Measurements from ENCODE around the gene BCL11B. TPM values are rescaled to one million over a fixed set of nuclear protein-coding genes. Genes with fewer than 3 reads are reported as not detected.

The BCL11B gene
- total RNA-seq, 1 donor from 2014 or later, result 0.16 TPM

DNA sequence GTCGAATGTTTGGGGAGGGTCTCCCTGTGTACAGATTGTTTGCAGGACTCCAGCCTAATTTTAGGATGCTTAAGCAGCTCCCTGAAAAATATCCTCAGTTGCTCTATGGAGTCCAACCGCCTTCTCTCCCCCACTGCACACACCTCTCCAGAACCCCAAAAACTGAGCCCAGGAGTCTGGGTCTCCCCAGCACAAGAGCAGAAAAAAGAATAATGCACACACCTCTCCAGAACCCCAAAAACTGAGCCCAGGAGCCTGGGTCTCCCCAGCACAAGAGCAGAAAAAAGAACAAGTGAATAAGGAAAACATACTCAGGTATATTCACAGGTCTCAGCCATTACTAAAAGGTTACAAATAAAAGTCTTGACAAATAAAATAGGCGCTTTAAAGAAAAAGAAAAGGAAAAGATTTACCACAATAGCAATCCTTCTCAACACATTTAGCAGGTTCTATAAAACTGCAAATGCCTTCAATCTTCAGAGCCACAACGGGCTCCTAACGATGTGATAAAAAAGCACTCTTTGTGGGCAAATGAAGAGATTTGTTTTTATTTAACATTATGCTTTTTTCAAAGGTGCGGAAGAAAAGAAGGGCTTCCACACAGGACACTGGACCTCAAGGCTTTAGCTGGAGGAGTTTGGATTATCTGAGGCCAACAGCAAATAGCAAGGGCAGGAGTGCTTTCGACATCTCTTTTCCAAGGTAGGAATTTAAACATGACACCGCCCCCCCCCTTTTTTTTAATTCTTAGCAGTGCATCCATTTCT lies 8.2 kb downstream of the BCL11B start:
- Mint-ChIP-seq H3K9me3 (ENCODE audit: unreplicated experiment) (no peaks in the 10 kb centered on the region), H3K4me3 (ENCODE audit: unreplicated experiment) (no peak overlapping the region), H3K36me3 (ENCODE audit: unreplicated experiment) (no peaks in the 10 kb centered on the region), H3K4me1 (ENCODE audit: unreplicated experiment) (peaks cover 10% of the 10 kb centered on the region), H3K27me3 (ENCODE audit: unreplicated experiment) (peaks cover 91% of the 10 kb centered on the region), H3K27ac (ENCODE audit: unreplicated experiment) (no peak overlapping the region)
- TF ChIP-seq, protein P1, sequence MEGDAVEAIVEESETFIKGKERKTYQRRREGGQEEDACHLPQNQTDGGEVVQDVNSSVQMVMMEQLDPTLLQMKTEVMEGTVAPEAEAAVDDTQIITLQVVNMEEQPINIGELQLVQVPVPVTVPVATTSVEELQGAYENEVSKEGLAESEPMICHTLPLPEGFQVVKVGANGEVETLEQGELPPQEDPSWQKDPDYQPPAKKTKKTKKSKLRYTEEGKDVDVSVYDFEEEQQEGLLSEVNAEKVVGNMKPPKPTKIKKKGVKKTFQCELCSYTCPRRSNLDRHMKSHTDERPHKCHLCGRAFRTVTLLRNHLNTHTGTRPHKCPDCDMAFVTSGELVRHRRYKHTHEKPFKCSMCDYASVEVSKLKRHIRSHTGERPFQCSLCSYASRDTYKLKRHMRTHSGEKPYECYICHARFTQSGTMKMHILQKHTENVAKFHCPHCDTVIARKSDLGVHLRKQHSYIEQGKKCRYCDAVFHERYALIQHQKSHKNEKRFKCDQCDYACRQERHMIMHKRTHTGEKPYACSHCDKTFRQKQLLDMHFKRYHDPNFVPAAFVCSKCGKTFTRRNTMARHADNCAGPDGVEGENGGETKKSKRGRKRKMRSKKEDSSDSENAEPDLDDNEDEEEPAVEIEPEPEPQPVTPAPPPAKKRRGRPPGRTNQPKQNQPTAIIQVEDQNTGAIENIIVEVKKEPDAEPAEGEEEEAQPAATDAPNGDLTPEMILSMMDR (IDR thresholded peaks at IDR 0.05), result no peak
- no peak for DNase-seq (ENCODE audit: extremely low spot score, unreplicated experiment)

- Mint-ChIP-seq H3K4me3 (ENCODE audit: unreplicated experiment) (no peak overlapping the region), H3K27me3 (ENCODE audit: unreplicated experiment) (peaks cover 90% of the 10 kb centered on the region), H3K9me3 (ENCODE audit: unreplicated experiment) (no peaks in the 10 kb centered on the region), H3K27ac (ENCODE audit: unreplicated experiment) (no peak overlapping the region), H3K36me3 (ENCODE audit: unreplicated experiment) (no peaks in the 10 kb centered on the region), H3K4me1 (ENCODE audit: unreplicated experiment) (peaks cover 15% of the 10 kb centered on the region)
- TF ChIP-seq, protein P1 (IDR thresholded peaks at IDR 0.05), result no peak
- DNase-seq (ENCODE audit: extremely low spot score, unreplicated experiment), result no peak
These were observed 9.0 kb downstream of the BCL11B start for GRCh38 chr14:99262977-99263448.

GRCh38 chr14:99261912-99262787 lies 9.8 kb downstream of the BCL11B start:
- Mint-ChIP-seq H3K27ac (ENCODE audit: unreplicated experiment) (no peak overlapping the region), H3K27me3 (ENCODE audit: unreplicated experiment) (peaks cover 84% of the 10 kb centered on the region)

GRCh38 chr14:99260587-99261551 lies 11.1 kb downstream of the BCL11B start:
- Mint-ChIP-seq H3K27me3 (ENCODE audit: unreplicated experiment) (peaks cover 75% of the 10 kb centered on the region), H3K9me3 (ENCODE audit: unreplicated experiment) (no peaks in the 10 kb centered on the region), H3K27ac (ENCODE audit: unreplicated experiment) (no peak overlapping the region), H3K4me1 (ENCODE audit: unreplicated experiment) (peaks cover 8% of the 10 kb centered on the region), H3K4me3 (ENCODE audit: unreplicated experiment) (no peak overlapping the region), H3K36me3 (ENCODE audit: unreplicated experiment) (no peaks in the 10 kb centered on the region)
- DNase-seq (ENCODE audit: extremely low spot score, unreplicated experiment), result no peak
- TF ChIP-seq, protein P1 (IDR thresholded peaks at IDR 0.05), result no peak

More at GRCh38 chr14:99261912-99262787, 9.8 kb downstream of the BCL11B start:
- Mint-ChIP-seq H3K36me3 (ENCODE audit: unreplicated experiment) (no peaks in the 10 kb centered on the region), H3K9me3 (ENCODE audit: unreplicated experiment) (no peaks in the 10 kb centered on the region), H3K4me1 (ENCODE audit: unreplicated experiment) (peaks cover 15% of the 10 kb centered on the region), H3K4me3 (ENCODE audit: unreplicated experiment) (no peak overlapping the region)
- TF ChIP-seq, protein P1 (IDR thresholded peaks at IDR 0.05), result no peak
- no peak for DNase-seq (ENCODE audit: extremely low spot score, unreplicated experiment)
